ENCODE measurements around the gene BHLHA15. TPM values are rescaled to one million over a fixed set of nuclear protein-coding genes. Genes with fewer than 3 reads are reported as not detected.

BHLHA15 gene
- total and polyA plus RNA-seq, 10 donors, result 0.11 to 40.7 (median 5.2) TPM; not detected in 1

- 64 to 78% (median 68%) methylated on average over 17 of the region's 17 CpGs for WGBS, 5 donors
- TF ChIP-seq POLR2AphosphoS5 (IDR thresholded peaks at IDR 0.05) (no peak), POLR2A (IDR thresholded peaks at IDR 0.05) (no peak)
- TF ChIP-seq, protein P1, sequence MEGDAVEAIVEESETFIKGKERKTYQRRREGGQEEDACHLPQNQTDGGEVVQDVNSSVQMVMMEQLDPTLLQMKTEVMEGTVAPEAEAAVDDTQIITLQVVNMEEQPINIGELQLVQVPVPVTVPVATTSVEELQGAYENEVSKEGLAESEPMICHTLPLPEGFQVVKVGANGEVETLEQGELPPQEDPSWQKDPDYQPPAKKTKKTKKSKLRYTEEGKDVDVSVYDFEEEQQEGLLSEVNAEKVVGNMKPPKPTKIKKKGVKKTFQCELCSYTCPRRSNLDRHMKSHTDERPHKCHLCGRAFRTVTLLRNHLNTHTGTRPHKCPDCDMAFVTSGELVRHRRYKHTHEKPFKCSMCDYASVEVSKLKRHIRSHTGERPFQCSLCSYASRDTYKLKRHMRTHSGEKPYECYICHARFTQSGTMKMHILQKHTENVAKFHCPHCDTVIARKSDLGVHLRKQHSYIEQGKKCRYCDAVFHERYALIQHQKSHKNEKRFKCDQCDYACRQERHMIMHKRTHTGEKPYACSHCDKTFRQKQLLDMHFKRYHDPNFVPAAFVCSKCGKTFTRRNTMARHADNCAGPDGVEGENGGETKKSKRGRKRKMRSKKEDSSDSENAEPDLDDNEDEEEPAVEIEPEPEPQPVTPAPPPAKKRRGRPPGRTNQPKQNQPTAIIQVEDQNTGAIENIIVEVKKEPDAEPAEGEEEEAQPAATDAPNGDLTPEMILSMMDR (IDR thresholded peaks at IDR 0.05 in 8 of 11, conservative IDR thresholded peaks at IDR 0.05 in 3 of 11), result peak; percentile 45 to 85 (median 71)
- Histone ChIP-seq H3K27me3 (replicated peaks in 1 of 7) (no peaks in the 10 kb centered on the region), H3K9me3 (no peaks in the 10 kb centered on the region), H3K27ac (no peak overlapping the region), H3K36me3 (peaks cover 0 to 41% (median 20%) of the 10 kb centered on the region in 6 donors), H3K4me1 (peaks cover 0 to 57% (median 33%) of the 10 kb centered on the region in 6 donors), H3K4me3 (no peak overlapping the region)
- intact Hi-C loops (cut with DNase I; ENCODE audit: low total_unique reads), result loop anchor here (2.0 kb wide), 1 partner anchor 62 kb away; the partner anchor contains the start of gene LMTK2
- DNase-seq, result peak; percentile 78
These were observed 42.9 kb upstream of the BHLHA15 start for GRCh38 chr7:98168181-98168903.

DNA sequence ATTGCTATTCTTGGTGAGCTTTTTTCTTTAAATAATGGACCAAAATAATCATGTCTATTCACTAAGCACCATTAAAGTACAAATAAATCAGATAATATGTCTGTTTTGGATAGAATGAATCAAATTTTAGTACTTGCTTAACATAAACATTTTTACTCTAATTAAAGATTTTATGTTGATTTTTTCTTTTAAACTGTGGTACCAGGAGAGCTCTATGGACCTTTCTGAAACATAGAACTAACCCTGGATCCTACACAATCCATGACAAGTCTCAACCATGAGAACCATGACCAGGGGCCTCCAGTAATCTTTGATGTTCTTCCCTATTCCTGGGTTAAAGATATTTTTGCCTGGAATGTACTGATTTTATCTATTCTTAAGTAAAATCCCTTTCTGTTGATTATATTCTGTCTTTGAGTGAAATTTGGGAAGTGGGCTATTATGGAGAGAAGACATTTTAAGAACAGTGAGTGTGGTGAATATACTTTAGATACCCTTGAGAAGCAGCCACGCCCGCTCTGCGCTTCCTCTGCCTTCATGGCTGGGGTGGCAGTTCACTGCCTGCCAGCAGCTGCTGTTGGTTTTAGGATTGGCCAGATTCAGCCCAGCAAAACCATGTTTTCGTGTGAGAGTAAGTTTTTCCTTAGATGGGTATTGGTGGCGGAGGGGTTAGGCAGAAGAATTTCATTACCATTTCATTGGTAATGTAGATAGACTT lies 42.2 kb upstream of the BHLHA15 start:
- WGBS, 5 donors, result 71 to 80% (median 76%) methylated on average over 5 of the region's 5 CpGs
- Histone ChIP-seq H3K27me3 (replicated peaks in 1 of 7) (no peaks in the 10 kb centered on the region), H3K27ac (peak overlapping the region in 2 of 8 donors; percentile 5 to 34)

DNA sequence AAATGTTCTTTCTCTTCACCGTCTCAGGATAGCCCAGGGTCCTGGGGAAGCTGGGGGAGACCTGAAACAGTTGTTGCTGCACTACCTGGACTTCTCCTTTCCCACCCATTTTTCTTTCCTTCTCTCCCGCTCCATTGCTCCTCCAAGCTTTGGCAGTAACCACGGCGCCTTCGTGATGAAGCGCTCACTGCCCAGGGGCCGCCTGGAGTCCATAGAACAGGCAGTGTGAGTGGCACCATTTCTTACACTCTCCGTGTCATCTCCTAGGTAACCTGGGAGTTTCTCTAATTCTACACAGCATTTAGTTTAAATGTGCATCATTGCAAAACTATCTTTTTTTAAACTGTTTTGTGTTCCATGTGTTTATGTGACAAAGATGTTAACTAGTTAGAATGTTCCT lies 40.3 kb upstream of the BHLHA15 start:
- Histone ChIP-seq H3K27ac (no peak overlapping the region), H3K9me3 (no peaks in the 10 kb centered on the region), H3K4me3 (no peak overlapping the region), H3K27me3 (replicated peaks in 1 of 7) (no peaks in the 10 kb centered on the region), H3K36me3 (peaks cover 0 to 63% (median 29%) of the 10 kb centered on the region in 6 donors), H3K4me1 (peaks cover 0 to 31% (median 17%) of the 10 kb centered on the region in 6 donors)
- whole genome bisulfite sequencing, 5 donors, result 92 to 97% (median 95%) methylated on average over 8 of the region's 8 CpGs
- TF ChIP-seq POLR2A (IDR thresholded peaks at IDR 0.05) (no peak), POLR2AphosphoS5 (IDR thresholded peaks at IDR 0.05) (no peak)
- TF ChIP-seq, protein P1 (IDR thresholded peaks at IDR 0.05 in 8 of 11, conservative IDR thresholded peaks at IDR 0.05 in 3 of 11), result no peak
- DNase-seq, result no peak
- intact Hi-C loops (cut with DNase I; ENCODE audit: low total_unique reads), result no loop called here

More for the DNA sequence above, 42.2 kb upstream of the BHLHA15 start:
- TF ChIP-seq, protein P1 (IDR thresholded peaks at IDR 0.05 in 8 of 11, conservative IDR thresholded peaks at IDR 0.05 in 3 of 11), result peak in 5 of 11 experiments; percentile 4 to 49 (median 37)
- TF ChIP-seq POLR2A (IDR thresholded peaks at IDR 0.05) (no peak), POLR2AphosphoS5 (IDR thresholded peaks at IDR 0.05) (no peak)
- intact Hi-C loops (cut with DNase I; ENCODE audit: low total_unique reads), result loop anchor here (2.0 kb wide), 1 partner anchor 62 kb away; the partner anchor contains the start of gene LMTK2
- Histone ChIP-seq H3K4me1 (peaks cover 0 to 50% (median 30%) of the 10 kb centered on the region in 6 donors), H3K9me3 (no peaks in the 10 kb centered on the region), H3K36me3 (peaks cover 0 to 43% (median 20%) of the 10 kb centered on the region in 6 donors), H3K4me3 (no peak overlapping the region)
- DNase-seq, result no peak

DNA sequence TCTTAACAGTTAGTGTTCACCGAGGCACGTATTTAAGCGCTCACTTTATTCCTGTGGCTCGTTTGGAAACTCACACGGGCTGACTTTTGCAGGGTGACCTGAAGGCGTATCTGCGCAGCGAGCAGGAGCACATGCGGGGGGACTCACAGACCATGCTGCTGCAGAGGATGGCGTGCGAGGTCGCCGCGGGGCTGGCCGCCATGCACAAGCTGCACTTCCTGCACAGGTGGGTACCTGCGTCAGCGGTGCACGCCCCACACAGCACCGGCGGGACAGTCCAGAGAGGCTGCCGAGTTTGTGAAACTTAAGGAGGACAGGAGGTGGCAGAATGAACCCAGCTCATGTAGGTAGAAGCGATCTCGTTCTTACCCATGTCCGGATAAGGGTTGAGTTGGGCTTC lies 39.8 kb upstream of the BHLHA15 start:
- no peak overlapping the region for H3K27ac ChIP-seq

More for the DNA sequence above, 39.8 kb upstream of the BHLHA15 start:
- Histone ChIP-seq H3K9me3 (no peaks in the 10 kb centered on the region), H3K4me3 (no peak overlapping the region), H3K27me3 (replicated peaks in 1 of 7) (no peaks in the 10 kb centered on the region), H3K4me1 (peaks cover 0 to 26% (median 14%) of the 10 kb centered on the region in 6 donors), H3K36me3 (peaks cover 0 to 67% (median 30%) of the 10 kb centered on the region in 6 donors)
- DNase-seq, result no peak
- TF ChIP-seq, protein P1 (IDR thresholded peaks at IDR 0.05 in 8 of 11, conservative IDR thresholded peaks at IDR 0.05 in 3 of 11), result no peak
- no peak for TF ChIP-seq POLR2A (IDR thresholded peaks at IDR 0.05)
- no peak for TF ChIP-seq POLR2AphosphoS5 (IDR thresholded peaks at IDR 0.05)
- WGBS, 5 donors, result 95 to 97% (median 96%) methylated on average over 24 of the region's 24 CpGs
- intact Hi-C loops (cut with DNase I; ENCODE audit: low total_unique reads), result no loop called here

Measured in spleen (tissue), 11 donors.